ENCODE measurements around the gene PDZRN4.

Gene PDZRN4

GRCh38 chr12:41419131-41419893, 231.2 kb downstream of the PDZRN4 start:
- H3K4me3 ChIP-seq (ENCODE audit: low read depth, low read length) = no peak overlapping the region
- TF ChIP-seq, protein P1, sequence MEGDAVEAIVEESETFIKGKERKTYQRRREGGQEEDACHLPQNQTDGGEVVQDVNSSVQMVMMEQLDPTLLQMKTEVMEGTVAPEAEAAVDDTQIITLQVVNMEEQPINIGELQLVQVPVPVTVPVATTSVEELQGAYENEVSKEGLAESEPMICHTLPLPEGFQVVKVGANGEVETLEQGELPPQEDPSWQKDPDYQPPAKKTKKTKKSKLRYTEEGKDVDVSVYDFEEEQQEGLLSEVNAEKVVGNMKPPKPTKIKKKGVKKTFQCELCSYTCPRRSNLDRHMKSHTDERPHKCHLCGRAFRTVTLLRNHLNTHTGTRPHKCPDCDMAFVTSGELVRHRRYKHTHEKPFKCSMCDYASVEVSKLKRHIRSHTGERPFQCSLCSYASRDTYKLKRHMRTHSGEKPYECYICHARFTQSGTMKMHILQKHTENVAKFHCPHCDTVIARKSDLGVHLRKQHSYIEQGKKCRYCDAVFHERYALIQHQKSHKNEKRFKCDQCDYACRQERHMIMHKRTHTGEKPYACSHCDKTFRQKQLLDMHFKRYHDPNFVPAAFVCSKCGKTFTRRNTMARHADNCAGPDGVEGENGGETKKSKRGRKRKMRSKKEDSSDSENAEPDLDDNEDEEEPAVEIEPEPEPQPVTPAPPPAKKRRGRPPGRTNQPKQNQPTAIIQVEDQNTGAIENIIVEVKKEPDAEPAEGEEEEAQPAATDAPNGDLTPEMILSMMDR (IDR thresholded peaks at IDR 0.05; ENCODE audit: borderline replicate concordance, insufficient read depth, low read depth, low read length) = no peak

- TF ChIP-seq, protein P1 (IDR thresholded peaks at IDR 0.05; ENCODE audit: borderline replicate concordance, insufficient read depth, low read depth, low read length) = no peak
Measured at GRCh38 chr12:41424651-41425050, 236.5 kb downstream of the PDZRN4 start.

GRCh38 chr12:41433460-41433859, 245.3 kb downstream of the PDZRN4 start:
- TF ChIP-seq, protein P1 (IDR thresholded peaks at IDR 0.05; ENCODE audit: borderline replicate concordance, insufficient read depth, low read depth, low read length) = no peak
- no peak overlapping the region for H3K4me3 ChIP-seq (ENCODE audit: low read depth, low read length)

More at GRCh38 chr12:41424651-41425050, 236.5 kb downstream of the PDZRN4 start:
- H3K4me3 ChIP-seq (ENCODE audit: low read depth, low read length) = no peak overlapping the region

- TF ChIP-seq, protein P1 (IDR thresholded peaks at IDR 0.05; ENCODE audit: borderline replicate concordance, insufficient read depth, low read depth, low read length) = no peak
- H3K4me3 ChIP-seq (ENCODE audit: low read depth, low read length) = no peak overlapping the region
Measured at GRCh38 chr12:41436076-41436475, 248.0 kb downstream of the PDZRN4 start.

- no peak overlapping the region for H3K4me3 ChIP-seq (ENCODE audit: low read depth, low read length)
Measured at GRCh38 chr12:41437563-41437962, 249.4 kb downstream of the PDZRN4 start.

DNA sequence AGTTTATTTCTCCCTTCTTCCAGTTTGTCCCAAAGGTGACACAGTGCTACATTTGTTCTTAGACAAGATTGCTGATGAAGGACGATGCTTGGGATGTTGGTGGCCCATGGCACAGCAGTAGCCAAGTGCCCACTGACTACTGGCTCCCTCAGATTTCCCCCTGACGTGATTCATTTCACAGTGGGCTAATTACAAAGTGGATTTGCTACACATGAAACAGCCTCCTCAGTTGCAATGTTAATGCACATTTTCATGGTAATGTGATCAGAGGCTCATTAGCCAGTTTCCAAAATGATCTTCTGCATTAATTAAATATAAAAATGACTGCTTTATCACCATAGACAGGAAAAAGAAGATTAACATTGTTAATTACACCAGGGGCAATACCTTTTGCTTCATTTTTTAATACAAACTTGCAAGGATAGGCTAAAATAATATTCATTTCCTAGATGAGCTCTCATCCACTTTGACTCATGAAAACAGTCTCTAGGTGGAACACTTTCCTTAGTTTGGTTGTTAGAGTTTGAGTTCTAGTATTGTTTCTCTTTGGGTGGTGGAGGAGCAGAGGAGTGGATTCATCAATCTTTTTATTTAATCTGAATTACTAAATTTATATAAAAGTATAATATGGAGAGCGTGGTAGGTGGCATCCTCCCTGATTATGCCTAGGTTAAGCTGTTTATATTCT, 250.9 kb downstream of the PDZRN4 start:
- H3K4me3 ChIP-seq (ENCODE audit: low read depth, low read length) = no peak overlapping the region

More at GRCh38 chr12:41437563-41437962, 249.4 kb downstream of the PDZRN4 start:
- TF ChIP-seq, protein P1 (IDR thresholded peaks at IDR 0.05; ENCODE audit: borderline replicate concordance, insufficient read depth, low read depth, low read length) = no peak

More for the DNA sequence above, 250.9 kb downstream of the PDZRN4 start:
- TF ChIP-seq, protein P1 (IDR thresholded peaks at IDR 0.05; ENCODE audit: borderline replicate concordance, insufficient read depth, low read depth, low read length) = no peak

Measured in GM12875 (cell line).